Measurements from ENCODE around the gene SCFD2. TPM values are rescaled to one million over a fixed set of nuclear protein-coding genes. Genes with fewer than 3 reads are reported as not detected.
A peak's percentile ranks its signal among the peaks of the same experiment; 100 is the strongest.
"Not testable (repeated sequence)": the region's sequence is repeated elsewhere in the genome, so short reads cannot be mapped to it uniquely, and the experiment has no call there.

The SCFD2 gene
- total and polyA plus RNA-seq, 7 experiments from 2014 or later, result 13.4 to 32.8 (median 20.8) TPM

GRCh38 chr4:53280846-53281245 lies 85.0 kb downstream of the SCFD2 start:
- intact Hi-C loops (cut with micrococcal nuclease), result no loop called here
- no peak overlapping the region for H3K27ac Mint-ChIP-seq
- H3K36me3 Mint-ChIP-seq, result peaks cover 0 to 48% (median 37%) of the 10 kb centered on the region in 5 donors
- Histone ChIP-seq H3K9me3 (ENCODE audit: control insufficient read depth in 2 of 3, low read length in 3 of 3) (no peaks in the 10 kb centered on the region), H3K4me3 (ENCODE audit: low read length) (no peak overlapping the region), H3K27me3 (ENCODE audit: control insufficient read depth in 2 of 2, insufficient read depth in 2 of 2, low read length in 2 of 2) (no peaks in the 10 kb centered on the region), H3K27ac (ENCODE audit: low read depth, low read length) (no peak overlapping the region), H3K4me1 (ENCODE audit: control insufficient read depth in 2 of 2, insufficient read depth in 2 of 2, low read length in 2 of 2) (no peaks in the 10 kb centered on the region), H3K36me3 (ENCODE audit: control insufficient read depth in 2 of 3, insufficient read depth in 3 of 3, low read length in 3 of 3) (no peaks in the 10 kb centered on the region)
- no peak for ATAC-seq
- H3K4me3 Mint-ChIP-seq, result no peak overlapping the region
- ChIA-PET POLR2A (no interaction called here), CTCF (no interaction called here)
- H3K9me3 Mint-ChIP-seq, result peaks cover 0 to 17% (median 6%) of the 10 kb centered on the region in 11 donors
- no peaks in the 10 kb centered on the region for H3K27me3 Mint-ChIP-seq
- H3K4me1 Mint-ChIP-seq, result peaks cover 0 to 13% (median 0%) of the 10 kb centered on the region in 7 donors
- no peak for DNase-seq

GRCh38 chr4:53274609-53275268 lies 91.1 kb downstream of the SCFD2 start:
- Mint-ChIP-seq H3K4me3 (no peak overlapping the region), H3K4me1 (peaks cover 0 to 4% (median 0%) of the 10 kb centered on the region in 7 donors), H3K27ac (peak overlapping the region in 1 of 9 donors; percentile 48), H3K9me3 (peaks cover 0 to 11% (median 0%) of the 10 kb centered on the region in 11 donors), H3K27me3 (no peaks in the 10 kb centered on the region), H3K36me3 (peaks cover 0 to 53% (median 24%) of the 10 kb centered on the region in 5 donors)
- ChIA-PET POLR2A (no interaction called here), CTCF (no interaction called here)
- Histone ChIP-seq H3K27ac (ENCODE audit: low read depth, low read length) (no peak overlapping the region), H3K27me3 (ENCODE audit: control insufficient read depth in 2 of 2, insufficient read depth in 2 of 2, low read length in 2 of 2) (no peaks in the 10 kb centered on the region), H3K4me3 (ENCODE audit: low read length) (no peak overlapping the region), H3K9me3 (ENCODE audit: control insufficient read depth in 2 of 3, low read length in 3 of 3) (no peaks in the 10 kb centered on the region), H3K4me1 (ENCODE audit: control insufficient read depth in 2 of 2, insufficient read depth in 2 of 2, low read length in 2 of 2) (no peaks in the 10 kb centered on the region), H3K36me3 (ENCODE audit: control insufficient read depth in 2 of 3, insufficient read depth in 3 of 3, low read length in 3 of 3) (no peaks in the 10 kb centered on the region)
- DNase-seq, result no peak
- ATAC-seq, result no peak
- intact Hi-C loops (cut with micrococcal nuclease), result no loop called here

- DNase-seq, result no peak
- Mint-ChIP-seq H3K4me3 (no peak overlapping the region), H3K27ac (peak overlapping the region in 1 of 9 donors; percentile 26), H3K4me1 (peaks cover 0 to 5% (median 0%) of the 10 kb centered on the region in 7 donors), H3K36me3 (peaks cover under 1 to 54% (median 23%) of the 10 kb centered on the region in 5 donors), H3K9me3 (peaks cover 0 to 8% (median 0%) of the 10 kb centered on the region in 11 donors), H3K27me3 (no peaks in the 10 kb centered on the region)
- Histone ChIP-seq H3K4me3 (ENCODE audit: low read length) (no peak overlapping the region), H3K4me1 (ENCODE audit: control insufficient read depth in 2 of 2, insufficient read depth in 2 of 2, low read length in 2 of 2) (no peaks in the 10 kb centered on the region), H3K36me3 (ENCODE audit: control insufficient read depth in 2 of 3, insufficient read depth in 3 of 3, low read length in 3 of 3) (no peaks in the 10 kb centered on the region), H3K9me3 (ENCODE audit: control insufficient read depth in 2 of 3, low read length in 3 of 3) (no peaks in the 10 kb centered on the region), H3K27ac (ENCODE audit: low read depth, low read length) (no peak overlapping the region), H3K27me3 (ENCODE audit: control insufficient read depth in 2 of 2, insufficient read depth in 2 of 2, low read length in 2 of 2) (no peaks in the 10 kb centered on the region)
- ATAC-seq, result no peak
- POLR2A ChIA-PET, result no interaction called here
- intact Hi-C loops (cut with micrococcal nuclease), result no loop called here
- CTCF ChIA-PET, result no interaction called here
Measured at GRCh38 chr4:53273726-53274125, 92.1 kb downstream of the SCFD2 start.

DNA sequence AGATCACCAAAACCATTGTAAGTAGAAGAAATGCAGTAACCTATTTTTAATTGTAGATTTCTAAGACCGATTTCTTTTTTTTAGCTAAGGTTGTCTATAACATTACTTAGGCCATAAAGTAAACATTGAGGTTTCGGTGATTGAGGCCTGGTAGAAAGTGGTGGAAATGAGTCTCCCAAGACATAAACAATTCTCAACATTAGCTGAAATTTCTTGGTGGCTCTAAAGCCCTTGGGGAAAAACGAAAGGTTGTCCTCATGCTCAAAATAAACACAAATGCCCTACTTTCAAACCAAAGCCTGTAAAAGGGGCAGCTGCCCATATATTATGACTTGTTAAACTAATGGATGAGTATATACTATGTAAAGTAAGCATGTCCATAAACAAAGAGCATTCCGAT lies 98.8 kb downstream of the SCFD2 start:
- Mint-ChIP-seq H3K36me3 (peaks cover 12 to 55% (median 40%) of the 10 kb centered on the region in 5 donors), H3K9me3 (peaks cover 0 to 22% (median 9%) of the 10 kb centered on the region in 11 donors), H3K27me3 (no peaks in the 10 kb centered on the region), H3K4me1 (peaks cover 0 to 10% (median 0%) of the 10 kb centered on the region in 7 donors), H3K4me3 (no peak overlapping the region), H3K27ac (no peak overlapping the region)
- intact Hi-C loops (cut with micrococcal nuclease), result no loop called here
- no peaks in the 10 kb centered on the region for H3K27me3 ChIP-seq (ENCODE audit: control insufficient read depth in 2 of 2, insufficient read depth in 2 of 2, low read length in 2 of 2)
- no peaks in the 10 kb centered on the region for H3K9me3 ChIP-seq (ENCODE audit: control insufficient read depth in 2 of 3, low read length in 3 of 3)
- no peaks in the 10 kb centered on the region for H3K4me1 ChIP-seq (ENCODE audit: control insufficient read depth in 2 of 2, insufficient read depth in 2 of 2, low read length in 2 of 2)
- no peak for ATAC-seq
- peaks cover 0 to 4% (median 0%) of the 10 kb centered on the region in 3 experiments for H3K36me3 ChIP-seq (ENCODE audit: control insufficient read depth in 2 of 3, insufficient read depth in 3 of 3, low read length in 3 of 3)
- H3K27ac ChIP-seq (ENCODE audit: low read depth, low read length), result no peak overlapping the region
- CTCF ChIA-PET, result no interaction called here
- POLR2A ChIA-PET, result no interaction called here
- no peak overlapping the region for H3K4me3 ChIP-seq (ENCODE audit: low read length)
- no peak for DNase-seq

DNA sequence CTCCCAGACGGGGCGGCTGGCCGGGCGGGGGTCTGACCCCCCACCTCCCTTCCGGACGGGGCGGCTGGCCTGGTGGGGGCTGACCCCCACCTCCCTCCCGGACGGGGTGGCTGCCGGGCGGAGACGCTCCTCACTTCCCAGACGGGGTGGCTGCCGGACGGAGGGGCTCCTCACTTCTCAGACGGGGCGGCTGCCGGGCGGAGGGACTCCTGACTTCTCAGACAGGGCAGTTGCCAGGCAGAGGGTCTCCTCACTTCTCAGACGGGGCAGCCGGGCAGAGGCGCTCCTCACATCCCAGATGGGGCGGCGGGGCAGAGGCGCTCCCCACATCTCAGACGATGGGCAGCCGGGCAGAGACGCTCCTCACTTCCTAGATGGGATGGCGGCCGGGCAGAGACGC lies 109.9 kb downstream of the SCFD2 start:
- H3K9me3 ChIP-seq (ENCODE audit: control insufficient read depth in 2 of 3, low read length in 3 of 3); H3K27ac ChIP-seq (ENCODE audit: low read depth, low read length); H3K27me3 ChIP-seq (ENCODE audit: control insufficient read depth in 2 of 2, insufficient read depth in 2 of 2, low read length in 2 of 2); H3K4me3 ChIP-seq (ENCODE audit: low read length); DNase-seq; H3K4me1 ChIP-seq (ENCODE audit: control insufficient read depth in 2 of 2, insufficient read depth in 2 of 2, low read length in 2 of 2); CTCF ChIA-PET; H3K4me3 Mint-ChIP-seq; POLR2A ChIA-PET; H3K27ac Mint-ChIP-seq; H3K27me3 Mint-ChIP-seq; intact Hi-C loops (cut with micrococcal nuclease); H3K4me1 Mint-ChIP-seq; H3K36me3 ChIP-seq (ENCODE audit: control insufficient read depth in 2 of 3, insufficient read depth in 3 of 3, low read length in 3 of 3); ATAC-seq: not testable (repeated sequence)
- peaks cover 4 to 54% (median 28%) of the 10 kb centered on the region in 11 donors for H3K9me3 Mint-ChIP-seq
- peaks cover 12 to 34% (median 28%) of the 10 kb centered on the region in 5 donors for H3K36me3 Mint-ChIP-seq

- POLR2A ChIA-PET, result no interaction called here
- peaks cover 11 to 57% (median 44%) of the 10 kb centered on the region in 5 donors for H3K36me3 Mint-ChIP-seq
Measured at GRCh38 chr4:53240573-53240972, 125.3 kb downstream of the SCFD2 start.

GRCh38 chr4:53238352-53238751 lies 127.5 kb downstream of the SCFD2 start:
- Mint-ChIP-seq H3K4me1 (peaks cover 0 to 15% (median 7%) of the 10 kb centered on the region in 7 donors), H3K9me3 (peaks cover 0 to 23% (median 5%) of the 10 kb centered on the region in 11 donors), H3K36me3 (peaks cover 4 to 50% (median 35%) of the 10 kb centered on the region in 5 donors)
- H3K4me1 ChIP-seq (ENCODE audit: control insufficient read depth in 2 of 2, insufficient read depth in 2 of 2, low read length in 2 of 2); ATAC-seq; H3K27me3 Mint-ChIP-seq; H3K27ac ChIP-seq (ENCODE audit: low read depth, low read length); H3K36me3 ChIP-seq (ENCODE audit: control insufficient read depth in 2 of 3, insufficient read depth in 3 of 3, low read length in 3 of 3); CTCF ChIA-PET; H3K4me3 ChIP-seq (ENCODE audit: low read length); POLR2A ChIA-PET; H3K27me3 ChIP-seq (ENCODE audit: control insufficient read depth in 2 of 2, insufficient read depth in 2 of 2, low read length in 2 of 2); H3K27ac Mint-ChIP-seq; DNase-seq; H3K9me3 ChIP-seq (ENCODE audit: control insufficient read depth in 2 of 3, low read length in 3 of 3); intact Hi-C loops (cut with micrococcal nuclease); H3K4me3 Mint-ChIP-seq: not testable (repeated sequence)

More at GRCh38 chr4:53240573-53240972, 125.3 kb downstream of the SCFD2 start:
- ATAC-seq, result no peak
- CTCF ChIA-PET, result no interaction called here
- no peaks in the 10 kb centered on the region for H3K36me3 ChIP-seq (ENCODE audit: control insufficient read depth in 2 of 3, insufficient read depth in 3 of 3, low read length in 3 of 3)
- H3K4me1 ChIP-seq (ENCODE audit: control insufficient read depth in 2 of 2, insufficient read depth in 2 of 2, low read length in 2 of 2), result no peaks in the 10 kb centered on the region
- intact Hi-C loops (cut with micrococcal nuclease), result no loop called here
- Mint-ChIP-seq H3K9me3 (peaks cover 3 to 45% (median 19%) of the 10 kb centered on the region in 11 donors), H3K4me3 (no peak overlapping the region), H3K27ac (no peak overlapping the region), H3K27me3 (no peaks in the 10 kb centered on the region), H3K4me1 (peaks cover 0 to 25% (median 9%) of the 10 kb centered on the region in 7 donors)
- no peaks in the 10 kb centered on the region for H3K9me3 ChIP-seq (ENCODE audit: control insufficient read depth in 2 of 3, low read length in 3 of 3)
- DNase-seq, result no peak
- H3K27ac ChIP-seq (ENCODE audit: low read depth, low read length), result no peak overlapping the region
- H3K27me3 ChIP-seq (ENCODE audit: control insufficient read depth in 2 of 2, insufficient read depth in 2 of 2, low read length in 2 of 2), result no peaks in the 10 kb centered on the region
- no peak overlapping the region for H3K4me3 ChIP-seq (ENCODE audit: low read length)

Data from naive thymus-derived CD4-positive, alpha-beta T cell (primary cell).